HepG2 (cell line): ENCODE measurements around the gene ANP32B. TPM values are rescaled to one million over a fixed set of nuclear protein-coding genes. Genes with fewer than 3 reads are reported as not detected.

Source experiments
- ATAC-seq: fragments of 200-7000 bp; cut with Tn5 transposase; 3 replicates; pipeline ENCODE4 v1.9.1; 2020; ENCODE audit warnings: mild to moderate bottlenecking, moderate library complexity
- BruUV-seq: library from RNA; stranded (reverse); fragments of 400-500 nt; replicated peaks from 2 replicates; lab custom pipeline; 2021; lab: Mats Ljungman, UMichigan
- CTCF ChIA-PET: fragments of 300-600 bp; formaldehyde crosslinking; extraction: SDS; loops from one replicate; lab custom pipeline; 2021; ENCODE audit warnings: low total read pairs, inconsistent platforms, low intra/inter-chr PET ratio; lab: Yijun Ruan, JAX
- POLR2A ChIA-PET: fragments of 350-600 bp; sonication (Branson Sonifier 250); formaldehyde crosslinking; loops from one replicate; lab custom pipeline; 2020; ENCODE audit warnings: antibody characterized with exemption, inconsistent platforms; lab: Yijun Ruan, JAX
- DNase-seq: peaks from one replicate; pipeline ENCODE4 v3.0.0-alpha.2; 2015; ENCODE audit warnings: low spot score
- FAIRE-seq: peaks from 3 replicates; lab custom pipeline; 2011; peaks lifted over from hg19 to GRCh38; lab: Jason Lieb, UNC
- H2AFZ ChIP-seq: one replicate; pipeline ENCODE4 v1.6.1; 2011; ENCODE audit warnings: low read length, inconsistent platforms
- H3K27ac ChIP-seq: fragments of 300-600 bp; 3 replicates; pipeline ENCODE4 v1.8.0; 2011; ENCODE audit warnings: mixed run types, mild to moderate bottlenecking, mixed read lengths, low read length, inconsistent platforms; ENCODE audit not compliant: insufficient read depth; ENCODE audit errors: extremely low read length
- H3K27me3 ChIP-seq, 2 experiments: fragments of 200-600 bp in 1 of 2; 2 replicates in 1 of 2; 3 replicates in 1 of 2; pipeline versions ENCODE4 v1.6.0 to v1.8.0; 2011; ENCODE audit warnings: low read length in 2 of 2, mild to moderate bottlenecking in 2 of 2, moderate library complexity in 2 of 2, inconsistent platforms in 1 of 2; ENCODE audit not compliant: insufficient read depth in 2 of 2, control insufficient read depth in 1 of 2
- H3K36me3 ChIP-seq, 2 experiments: fragments of 200-600 bp in 1 of 2; replicated peaks in 1 of 2; 2 replicates in 1 of 2; 3 replicates in 1 of 2; pipeline versions ENCODE4 v1.5.1 to v1.8.0; 2011; ENCODE audit warnings: low read length in 2 of 2, inconsistent platforms in 1 of 2; ENCODE audit not compliant: insufficient read depth in 2 of 2, control insufficient read depth in 1 of 2
- H3K4me1 ChIP-seq: 2 replicates; pipeline ENCODE4 v1.5.1; 2012; ENCODE audit warnings: low read length, inconsistent platforms; ENCODE audit not compliant: insufficient read depth
- H3K4me2 ChIP-seq: 2 replicates; pipeline ENCODE4 v1.6.0; 2011; ENCODE audit warnings: low read depth, low read length, inconsistent platforms
- H3K4me3 ChIP-seq, 3 experiments: fragments of 200-600 bp in 1 of 3; sonication (generic), shearing (Covaris generic) in 1 of 3; replicated peaks in 1 of 3; 2 replicates each; pipeline ENCODE4 v1.5.1; 2011 to 2016; ENCODE audit warnings: low read length in 3 of 3, inconsistent platforms in 2 of 3, low read depth in 2 of 3, mild to moderate bottlenecking in 2 of 3, control low read depth in 1 of 3, mixed read lengths in 1 of 3; ENCODE audit not compliant: insufficient read depth in 1 of 3
- H3K79me2 ChIP-seq: one replicate; pipeline ENCODE4 v1.6.1; 2011; ENCODE audit warnings: low read length, inconsistent platforms; ENCODE audit not compliant: insufficient read depth
- H3K9ac ChIP-seq: 2 replicates; pipeline ENCODE4 v1.6.0; 2011; ENCODE audit warnings: mild to moderate bottlenecking, low read depth, low read length, inconsistent platforms; ENCODE audit not compliant: insufficient read depth
- H3K9me3 ChIP-seq: 2 replicates; pipeline ENCODE4 v1.5.1; 2012; ENCODE audit warnings: mild to moderate bottlenecking, low read length
- H4K20me1 ChIP-seq: 2 replicates; pipeline ENCODE4 v1.6.0; 2011; ENCODE audit warnings: inconsistent platforms, mild to moderate bottlenecking, low read length, moderate library complexity; ENCODE audit not compliant: insufficient read depth
- CREB1 ChIP-seq, 2 experiments: fragments of 450-650 bp in 1 of 2; IDR thresholded peaks; 2 replicates each; pipeline ENCODE4 v1.6.1; 2016 to 2017; ENCODE audit warnings: control low read depth in 1 of 2, mild to moderate bottlenecking in 1 of 2, missing compliant biosample characterization in 1 of 2, missing genetic modification characterization in 1 of 2
- FOSL2 ChIP-seq: sonication (generic); formaldehyde crosslinking; IDR thresholded peaks from 2 replicates; pipeline ENCODE4 v1.4.0; 2020; ENCODE audit warnings: missing genetic modification reagents
- NFE2L2 ChIP-seq: fragments of 150-350 bp; IDR thresholded peaks from 2 replicates; pipeline ENCODE4 v1.6.1; 2014; ENCODE audit warnings: low read length
- SALL2 ChIP-seq: sonication (generic); formaldehyde crosslinking; IDR thresholded peaks from 2 replicates; pipeline ENCODE4 v1.8.1; 2023; ENCODE audit warnings: mild to moderate bottlenecking, missing genetic modification reagents, inconsistent platforms
- SSRP1 ChIP-seq: IDR thresholded peaks from 2 replicates; pipeline ENCODE4 v1.6.1; 2016; ENCODE audit warnings: control low read depth
- ZMYM4 ChIP-seq: sonication (generic); formaldehyde crosslinking; IDR thresholded peaks from 2 replicates; pipeline ENCODE4 v1.8.1; 2023; ENCODE audit warnings: mild to moderate bottlenecking, missing genetic modification reagents
- WGBS: methylation state at CpG from one replicate; pipeline ENCODE4 v1.1.6; 2017; ENCODE audit warnings: low lambda C conversion rate; 5-methylcytosine and 5-hydroxymethylcytosine counted together
- in situ Hi-C: cut with HindIII; loops from 2 replicates; pipeline ENCODE4 v1.10.0; 2017; ENCODE audit warnings: low pct_unique_long_range_greater_than_20kb; ENCODE audit not compliant: extremely low pct_ligation_motif_present
- intact Hi-C: fragments of 100-400 bp; cut with micrococcal nuclease; formaldehyde crosslinking; loops from one replicate; pipeline ENCODE4 v1.10.0; 2022; ENCODE audit not compliant: unreplicated experiment
- polyA plus RNA-seq, 8 experiments: library from polyadenylated mRNA; depleted of rRNA in 3 of 8; stranded (reverse) in 7 of 8; unstranded in 1 of 8; fragments of >200 nt; fragmentation: Illumina TruSeq in 4 of 8; extraction: Trizol in 4 of 8; gene quantifications; 2 replicates each; pipeline versions ENCODE4 v1.2.1 to v1.2.3, GENCODE V29; 2011 to 2016; ENCODE audit warnings: low read depth in 4 of 8, missing spikeins in 1 of 8, mixed read lengths in 1 of 8; ENCODE audit not compliant: insufficient read depth in 1 of 8
- total RNA-seq, 5 experiments: library from RNA; depleted of rRNA; stranded (reverse); fragments of >200 nt; fragmentation: Illumina TruSeq; extraction: Trizol; gene quantifications; 2 replicates each; pipeline ENCODE4 v1.2.3, GENCODE V29; 2016; ENCODE audit warnings: low read depth in 1 of 5
- TF ChIP-seq, protein P1 (sequence below), 2 experiments: fragments of 450-650 bp in 1 of 2; sonication (generic) in 1 of 2; formaldehyde crosslinking; IDR thresholded peaks; 2 replicates each; pipeline versions ENCODE4 v1.5.0 to v1.8.0; 2020 to 2022; ENCODE audit warnings: mild to moderate bottlenecking in 1 of 2, missing genetic modification reagents in 1 of 2

The ANP32B gene
- total and polyA plus RNA-seq, 2 of the 13 experiments (the other 11 are each of a cell fraction or from before 2014, with no cell fraction given) = 22.1 to 37.5 TPM

DNA sequence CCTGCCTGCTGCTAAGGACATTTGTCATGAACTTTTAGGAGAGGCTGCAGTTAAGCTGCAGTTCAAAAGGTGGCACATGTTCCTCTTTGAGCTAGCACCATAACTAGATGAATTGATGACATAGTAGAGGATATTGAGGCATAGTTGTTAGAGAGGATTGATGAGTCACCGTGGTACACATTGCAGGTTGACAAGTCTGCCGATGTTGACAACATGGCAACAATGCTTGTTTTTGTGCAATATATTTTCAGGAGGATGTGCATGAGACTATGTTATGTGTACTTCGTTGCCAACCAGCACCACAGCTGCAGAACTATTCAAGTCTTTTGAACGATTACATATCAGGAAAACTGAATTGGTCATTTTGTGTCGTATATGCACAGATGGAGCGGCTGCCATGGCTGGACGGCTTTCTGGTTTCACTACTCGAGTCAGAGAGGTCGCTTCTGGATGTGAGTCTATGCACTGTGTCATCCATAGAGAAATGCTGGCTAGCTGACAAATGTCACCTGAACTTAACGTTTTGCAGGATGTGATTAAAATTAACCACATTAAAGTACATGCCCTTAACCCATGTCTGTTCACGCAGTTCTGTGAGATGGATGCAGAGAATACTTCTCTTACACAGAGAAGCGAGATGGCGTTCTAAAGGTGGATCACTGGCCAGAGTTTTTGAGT, 24.2 kb downstream of the ANP32B start:
- ChIA-PET CTCF (no interaction called here), POLR2A (no interaction called here)
- Histone ChIP-seq H3K4me1 (no peaks in the 10 kb centered on the region), H4K20me1 (no peaks in the 10 kb centered on the region), H3K9me3 (no peaks in the 10 kb centered on the region), H3K36me3 (peaks cover 42 to 91% of the 10 kb centered on the region in 2 experiments), H3K4me3 (no peak overlapping the region), H3K79me2 (peaks cover 7% of the 10 kb centered on the region), H3K4me2 (no peak overlapping the region), H3K9ac (no peak overlapping the region), H3K27ac (no peak overlapping the region), H3K27me3 (no peaks in the 10 kb centered on the region), H2AFZ (no peak overlapping the region)
- intact Hi-C loops = no loop called here
- in situ Hi-C loops = no loop called here
- no TSS peak for BruUV-seq
- no peak for ATAC-seq
- WGBS = 96% methylated on average over 13 of the region's 13 CpGs
- TF ChIP-seq, protein P1, sequence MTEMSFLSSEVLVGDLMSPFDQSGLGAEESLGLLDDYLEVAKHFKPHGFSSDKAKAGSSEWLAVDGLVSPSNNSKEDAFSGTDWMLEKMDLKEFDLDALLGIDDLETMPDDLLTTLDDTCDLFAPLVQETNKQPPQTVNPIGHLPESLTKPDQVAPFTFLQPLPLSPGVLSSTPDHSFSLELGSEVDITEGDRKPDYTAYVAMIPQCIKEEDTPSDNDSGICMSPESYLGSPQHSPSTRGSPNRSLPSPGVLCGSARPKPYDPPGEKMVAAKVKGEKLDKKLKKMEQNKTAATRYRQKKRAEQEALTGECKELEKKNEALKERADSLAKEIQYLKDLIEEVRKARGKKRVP (CRISPR knock-in tag; IDR thresholded peaks at IDR 0.05) = peak in 1 of 2 experiments; percentile 63; a peak in 1 of 4 replicates
- TF ChIP-seq SSRP1 (CRISPR knock-in tag) (0 out of 2 replicates have a peak, but pooled peaks have one; percentile 10), ZMYM4 (CRISPR knock-in tag) (no peak), FOSL2 (CRISPR knock-in tag) (peak; percentile 76), CREB1 (IDR thresholded peaks at IDR 0.05) (0 out of 2 replicates have a peak, but pooled peaks have one; percentile 29), CREB1 (CRISPR knock-in tag; IDR thresholded peaks at IDR 0.05) (no peak), SALL2 (CRISPR knock-in tag) (no peak), NFE2L2 (0 out of 2 replicates have a peak, but pooled peaks have one; percentile 7)
- FAIRE-seq = no peak
- DNase-seq = peak; percentile 10
